Measurements from ENCODE around the gene NMT1.

Gene NMT1

GRCh38 chr17:45060797-45061605 is at the start of gene NMT1 (continued):
- no peak for TF ChIP-seq ZNF658 (tag by site-specific recombination; IDR thresholded peaks at IDR 0.05)
- no peak for TF ChIP-seq ZNF302 (tag by site-specific recombination; IDR thresholded peaks at IDR 0.05; ENCODE audit: low read depth)
- TF ChIP-seq KLF17 (tag by site-specific recombination; IDR thresholded peaks at IDR 0.05) = peak; percentile 58; the same call in 1 of the 2 replicates
- peak; percentile 84; the same call in 1 of the 2 replicates for TF ChIP-seq ZNF2 (tag by site-specific recombination; IDR thresholded peaks at IDR 0.05)
- TF ChIP-seq ZNF138 (tag by site-specific recombination; IDR thresholded peaks at IDR 0.05; ENCODE audit: borderline replicate concordance) = no peak
- TF ChIP-seq GFI1B (tag by site-specific recombination; IDR thresholded peaks at IDR 0.05) = no peak
- no peak for TF ChIP-seq ZNF544 (tag by site-specific recombination; IDR thresholded peaks at IDR 0.05)
- no peak for TF ChIP-seq ZNF26 (tag by site-specific recombination; IDR thresholded peaks at IDR 0.05)
- no peak for TF ChIP-seq ZNF645 (tag by site-specific recombination; IDR thresholded peaks at IDR 0.05)
- TF ChIP-seq ZNF148 (tag by site-specific recombination; IDR thresholded peaks at IDR 0.05; ENCODE audit: borderline replicate concordance) = no peak
- peak; percentile 43; the same call in 1 of the 2 replicates for TF ChIP-seq ZNF24 (tag by site-specific recombination; IDR thresholded peaks at IDR 0.05)
- TF ChIP-seq ZNF362 (tag by site-specific recombination; IDR thresholded peaks at IDR 0.05) = no peak
- no peak for TF ChIP-seq ZBTB6 (tag by site-specific recombination; IDR thresholded peaks at IDR 0.05)
- peak; percentile 97 for TF ChIP-seq YY2 (tag by site-specific recombination; IDR thresholded peaks at IDR 0.05)
- TF ChIP-seq INSM2 (tag by site-specific recombination; IDR thresholded peaks at IDR 0.05) = peak; percentile 25; the same call in 1 of the 2 replicates
- TF ChIP-seq ZSCAN4 (tag by site-specific recombination; IDR thresholded peaks at IDR 0.05) = no peak
- no peak for TF ChIP-seq ZNF292 (tag by site-specific recombination; IDR thresholded peaks at IDR 0.05; ENCODE audit: borderline replicate concordance, low read depth)
- TF ChIP-seq PRDM1 (tag by site-specific recombination; IDR thresholded peaks at IDR 0.05) = no peak
- no peak for TF ChIP-seq TRIM28 (IDR thresholded peaks at IDR 0.05; ENCODE audit: borderline replicate concordance, low read length)
- TF ChIP-seq ZNF621 (tag by site-specific recombination; IDR thresholded peaks at IDR 0.05) = no peak
- TF ChIP-seq ZBTB48 (tag by site-specific recombination; IDR thresholded peaks at IDR 0.05) = peak; percentile 74
- TF ChIP-seq ZNF624 (tag by site-specific recombination; IDR thresholded peaks at IDR 0.05) = no peak
- TF ChIP-seq ZNF488 (tag by site-specific recombination; IDR thresholded peaks at IDR 0.05) = no peak
- TF ChIP-seq KLF7 (tag by site-specific recombination; IDR thresholded peaks at IDR 0.05; ENCODE audit: borderline replicate concordance) = no peak
- no peak for TF ChIP-seq ZNF747 (tag by site-specific recombination; IDR thresholded peaks at IDR 0.05)
- TF ChIP-seq ZNF350 (tag by site-specific recombination; IDR thresholded peaks at IDR 0.05) = no peak
- no peak for TF ChIP-seq ZNF596 (tag by site-specific recombination; IDR thresholded peaks at IDR 0.05)

Measured in HEK293 (cell line).